HUDEP-2 (cell line): ENCODE results near the gene CD79A.

Source experiments
- DNase-seq, 76 experiments: peaks; one replicate each; lab custom pipeline; 2025; ENCODE audit not compliant: unreplicated experiment in 76 of 76; lab: John Stamatoyannopoulos, UW

Gene CD79A

DNA sequence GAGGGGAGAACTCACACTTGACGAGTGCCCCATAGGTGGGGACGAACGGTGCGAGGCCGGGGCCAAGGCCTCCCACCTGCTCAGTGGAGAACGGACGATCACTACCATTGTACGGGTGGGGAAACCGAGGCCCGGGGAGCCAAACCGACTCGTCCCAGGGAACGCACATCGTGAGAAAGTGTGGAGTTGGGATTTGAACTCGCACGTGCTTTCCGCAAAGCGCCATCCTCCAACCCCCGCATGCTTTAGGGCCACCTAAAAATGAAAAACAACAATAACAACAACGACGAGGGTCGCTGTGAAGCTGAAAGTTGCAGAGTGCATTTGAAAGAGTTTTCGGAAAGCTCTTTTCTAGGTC is 6.4 kb downstream of the CD79A start:
- DNase-seq: no peak

DNA sequence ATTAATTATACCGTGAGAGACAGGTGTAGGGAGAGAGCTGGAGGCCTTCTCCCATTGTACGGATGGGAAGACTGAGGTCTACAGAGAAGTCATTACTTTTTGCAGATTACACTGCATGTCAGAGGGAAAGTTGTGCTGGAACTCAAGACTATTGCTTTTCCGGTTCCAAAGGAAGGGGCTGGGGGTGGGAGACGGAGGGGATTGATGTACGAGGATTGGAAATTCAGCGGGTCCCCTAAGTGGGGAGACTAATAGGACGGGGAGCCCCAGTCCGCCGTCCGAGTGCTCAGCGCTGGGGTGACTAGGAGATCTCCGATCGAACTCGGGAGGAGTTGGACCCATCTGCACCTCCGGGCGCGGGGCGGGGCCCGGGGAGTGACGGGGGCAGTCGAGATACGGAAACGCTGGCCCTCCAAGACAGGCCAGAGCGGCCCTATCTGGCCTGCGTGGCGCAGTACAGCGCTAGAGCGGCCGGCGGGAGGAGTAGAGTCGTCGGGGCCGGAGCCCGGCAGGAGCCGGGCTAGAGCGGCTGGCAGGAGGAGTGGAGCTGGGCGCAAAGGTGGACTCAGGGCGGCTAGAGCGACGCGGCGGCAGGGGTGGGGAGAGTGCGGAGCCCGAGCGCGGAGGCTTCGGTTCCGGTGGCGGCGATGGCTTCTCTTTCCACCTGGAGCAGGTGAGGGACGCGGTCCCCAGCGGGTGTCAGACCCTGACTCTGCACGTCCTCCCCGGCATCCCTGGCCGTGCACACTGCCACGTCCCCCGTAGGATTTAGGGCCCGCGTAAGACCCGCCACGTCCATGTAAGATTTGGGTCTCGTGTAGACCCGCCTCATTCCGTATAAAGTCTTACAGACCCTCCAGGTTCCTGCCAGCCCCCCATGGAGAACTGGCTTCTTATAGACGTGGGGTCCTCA is 7.0 kb downstream of the CD79A start:
- peak in 75 of 76 experiments; percentile 67 to 99 (median 98) for DNase-seq

DNA sequence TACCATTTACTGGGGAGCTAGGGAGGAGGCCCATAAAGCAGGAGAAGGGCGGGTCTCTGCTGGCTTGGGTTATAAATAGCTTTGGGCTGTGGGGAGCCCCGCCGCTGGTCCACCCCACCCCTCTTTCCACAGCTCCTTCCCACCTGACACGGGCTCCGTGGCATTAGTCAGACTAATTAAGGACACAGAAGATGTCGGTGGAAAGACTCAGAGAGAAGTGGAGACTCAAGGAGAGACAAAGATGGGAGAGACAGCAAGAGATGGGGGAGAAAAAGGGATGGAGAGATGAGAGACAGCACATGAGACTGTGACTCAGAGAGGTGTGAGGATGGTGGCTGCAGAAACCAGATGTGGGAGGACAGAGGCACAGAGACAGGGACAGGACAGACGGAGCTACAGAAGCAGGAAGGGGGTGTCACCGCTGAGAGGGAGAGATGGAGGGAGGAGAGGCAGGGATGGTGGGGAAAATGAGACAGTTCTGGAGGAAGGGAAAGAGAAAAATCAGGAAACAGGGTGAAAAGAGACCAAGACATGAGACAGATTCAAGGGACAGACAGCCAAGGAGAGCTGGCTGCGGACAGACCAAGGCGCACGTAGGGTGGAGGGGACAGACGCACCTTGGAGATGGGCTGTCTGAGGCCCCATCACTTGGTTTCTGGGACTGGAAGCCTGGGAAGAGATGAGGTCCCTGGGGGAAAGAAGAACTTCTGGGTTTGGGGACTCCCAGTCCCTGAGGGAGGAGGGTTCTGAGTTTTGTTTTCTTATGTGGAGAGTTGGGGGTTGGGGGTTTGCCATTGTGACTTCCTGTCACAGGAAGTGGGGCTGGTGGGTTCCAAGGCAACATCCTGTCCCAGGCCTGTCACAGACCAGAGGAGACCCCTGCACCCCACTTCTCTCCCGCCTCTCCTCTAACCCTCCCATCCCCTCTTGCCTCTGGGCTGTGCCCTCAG is 10.0 kb downstream of the CD79A start:
- no peak for DNase-seq

DNA sequence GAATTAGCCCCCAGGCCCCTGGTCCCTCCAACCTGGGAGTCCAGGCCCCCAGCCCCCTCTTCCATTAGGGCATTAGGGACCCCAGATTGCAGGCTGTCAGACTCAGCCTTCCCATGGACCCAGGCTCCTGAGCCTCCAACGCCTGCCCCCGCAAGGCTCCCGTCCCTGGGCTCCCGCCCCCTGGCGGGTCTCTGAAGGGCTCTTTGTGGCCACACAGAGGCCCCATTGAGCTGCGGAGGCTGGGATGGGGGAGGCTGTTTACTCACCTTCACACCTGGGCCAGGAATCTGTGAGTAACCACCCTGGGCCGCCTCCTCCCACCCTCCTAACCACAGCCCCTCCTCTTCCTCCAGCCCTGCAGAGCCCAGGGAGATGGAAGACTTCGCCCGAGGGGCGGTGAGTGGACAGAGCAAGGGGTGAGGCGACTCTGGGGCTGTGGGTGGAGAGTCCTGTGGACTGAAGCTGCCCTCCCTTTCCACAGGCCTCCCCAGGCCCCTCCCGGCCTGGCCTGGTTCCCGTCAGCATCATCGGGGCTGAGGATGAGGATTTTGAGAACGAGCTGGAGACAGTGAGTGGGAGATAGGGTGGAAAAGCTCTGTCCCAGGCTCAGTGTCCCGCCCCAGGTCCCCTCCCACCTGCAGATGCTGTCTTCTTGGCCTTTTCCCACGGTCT is 10.8 kb downstream of the CD79A start:
- no peak for DNase-seq

DNA sequence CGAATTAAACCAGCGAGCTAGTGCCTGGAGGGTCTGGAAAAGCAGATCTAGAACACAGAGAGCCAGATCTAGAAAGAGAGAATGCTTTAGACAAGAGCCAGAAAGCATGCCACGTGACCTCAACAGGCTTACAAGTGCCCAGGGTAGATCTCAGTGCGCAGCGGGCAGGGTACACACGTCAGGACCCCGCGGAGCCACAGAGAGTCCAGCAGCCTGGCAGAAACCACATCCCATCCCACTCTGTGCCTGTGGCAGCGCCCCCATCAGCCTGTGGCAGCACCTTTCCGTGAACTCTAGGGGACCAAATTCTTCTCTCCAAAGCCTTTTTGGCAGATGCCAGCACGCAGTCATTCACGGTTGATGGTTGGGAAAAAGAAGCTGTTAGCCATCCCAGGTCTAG is 11.8 kb downstream of the CD79A start:
- no peak for DNase-seq

DNA sequence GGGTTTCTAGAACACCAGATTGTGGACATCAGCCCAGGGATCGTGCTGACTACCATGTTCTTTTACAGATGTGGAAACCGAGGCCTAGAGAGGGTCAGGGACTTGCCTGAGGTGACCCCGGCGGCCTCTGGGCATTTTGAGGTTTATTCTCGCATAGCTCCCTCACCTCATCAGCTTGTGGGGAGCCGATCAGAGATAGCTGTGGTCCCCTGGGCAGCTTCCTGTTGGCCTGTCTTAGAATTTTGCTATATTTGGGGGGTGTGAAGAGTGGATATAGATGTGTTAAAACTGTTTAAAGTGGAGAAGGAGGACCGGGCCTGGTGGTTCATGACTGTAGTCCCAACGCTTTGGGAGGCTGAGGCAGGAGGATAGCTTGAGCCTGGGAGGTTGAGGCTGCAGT is 12.8 kb downstream of the CD79A start:
- DNase-seq: no peak

DNA sequence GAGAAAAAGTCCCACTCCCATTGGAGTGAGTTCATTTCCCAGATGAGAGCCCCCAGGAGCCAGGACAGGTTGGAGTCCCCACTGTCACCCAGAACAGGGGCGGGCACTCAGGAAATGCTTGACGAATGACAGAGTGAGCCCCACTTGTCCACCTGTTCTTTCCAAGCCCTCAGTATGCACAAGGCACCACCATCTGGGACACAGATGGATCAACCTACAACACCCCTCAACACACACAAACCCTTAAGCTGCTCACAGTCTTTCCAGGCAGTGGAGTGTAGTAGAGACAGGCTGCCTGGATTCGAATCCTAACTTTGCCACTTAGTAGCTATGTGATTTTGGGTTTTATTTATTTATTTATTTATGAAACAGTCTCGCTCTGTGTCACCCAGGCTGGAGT is 13.9 kb downstream of the CD79A start:
- no peak for DNase-seq

DNA sequence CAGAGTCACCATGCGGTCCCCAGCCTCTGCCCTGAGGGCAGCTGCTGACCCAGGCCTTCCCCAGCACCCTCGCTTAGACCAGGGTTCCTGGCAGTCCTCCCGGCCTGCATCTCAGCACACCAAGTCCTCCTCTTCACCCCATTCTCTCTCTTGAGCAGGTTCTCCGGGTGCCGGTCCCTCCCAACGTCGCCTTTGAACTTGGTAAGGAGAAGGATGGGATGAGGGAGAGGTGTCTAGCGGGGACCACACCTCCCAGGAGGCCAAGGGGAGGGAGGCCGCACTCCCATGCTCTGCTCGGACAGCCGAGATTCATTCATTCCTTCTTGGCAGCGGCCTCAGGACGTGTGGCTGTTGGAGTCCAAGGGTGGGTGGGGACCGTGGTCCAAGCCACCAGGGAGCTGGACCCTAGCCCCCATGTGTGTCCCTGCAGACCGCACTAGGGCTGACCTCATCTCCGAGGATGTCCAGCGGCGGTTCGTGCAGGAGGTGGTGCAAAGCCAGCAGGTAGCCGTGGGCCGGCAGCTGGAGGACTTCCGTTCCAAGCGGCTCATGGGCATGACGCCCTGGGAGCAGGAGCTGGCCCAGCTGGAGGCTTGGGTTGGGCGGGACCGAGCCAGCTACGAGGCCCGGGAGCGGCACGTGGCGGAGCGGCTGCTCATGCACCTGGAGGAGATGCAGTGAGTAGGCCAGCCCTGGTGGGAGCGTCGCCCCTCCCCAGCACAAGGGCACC is 15.3 kb downstream of the CD79A start:
- no peak for DNase-seq

DNA sequence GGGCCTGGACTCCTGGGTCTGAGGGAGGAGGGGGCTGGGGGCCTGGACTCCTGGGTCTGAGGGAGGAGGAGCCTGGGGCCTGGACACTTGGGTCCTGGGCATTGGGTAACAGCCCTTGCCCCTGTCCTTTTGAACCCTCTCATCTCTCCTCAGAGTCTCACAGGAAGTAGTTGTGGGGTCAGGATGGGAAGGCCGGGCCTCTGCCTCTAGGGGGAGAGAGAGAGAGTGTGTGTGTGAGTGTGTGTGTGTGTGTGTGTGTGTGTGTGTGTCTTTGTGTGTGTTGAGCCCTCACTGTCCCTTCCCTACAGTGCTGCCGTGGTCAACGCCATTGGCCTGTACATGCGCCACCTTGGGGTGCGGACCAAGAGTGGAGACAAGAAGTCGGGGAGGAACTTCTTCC is 16.8 kb downstream of the CD79A start:
- peak in 5 of 76 experiments; percentile 10 to 54 (median 33) for DNase-seq

DNA sequence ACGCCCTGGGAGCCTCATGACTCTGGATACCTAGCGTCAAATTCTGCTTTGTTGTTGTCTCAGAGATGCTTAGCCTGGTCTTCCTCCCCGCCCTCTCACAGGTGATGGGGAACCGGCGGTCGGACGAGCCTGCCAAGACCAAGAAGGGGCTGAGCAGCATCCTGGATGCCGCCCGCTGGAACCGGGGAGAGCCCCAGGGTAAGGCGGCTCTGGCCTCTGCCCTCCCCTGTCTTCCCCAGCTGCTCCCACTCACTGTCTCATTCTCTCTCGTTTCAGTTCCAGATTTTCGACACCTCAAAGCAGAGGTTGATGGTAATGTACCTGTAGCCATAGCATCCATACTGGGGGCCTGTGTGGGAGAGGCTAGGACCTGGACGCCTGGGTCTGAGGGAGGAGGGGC is 17.3 kb downstream of the CD79A start:
- no peak for DNase-seq

DNA sequence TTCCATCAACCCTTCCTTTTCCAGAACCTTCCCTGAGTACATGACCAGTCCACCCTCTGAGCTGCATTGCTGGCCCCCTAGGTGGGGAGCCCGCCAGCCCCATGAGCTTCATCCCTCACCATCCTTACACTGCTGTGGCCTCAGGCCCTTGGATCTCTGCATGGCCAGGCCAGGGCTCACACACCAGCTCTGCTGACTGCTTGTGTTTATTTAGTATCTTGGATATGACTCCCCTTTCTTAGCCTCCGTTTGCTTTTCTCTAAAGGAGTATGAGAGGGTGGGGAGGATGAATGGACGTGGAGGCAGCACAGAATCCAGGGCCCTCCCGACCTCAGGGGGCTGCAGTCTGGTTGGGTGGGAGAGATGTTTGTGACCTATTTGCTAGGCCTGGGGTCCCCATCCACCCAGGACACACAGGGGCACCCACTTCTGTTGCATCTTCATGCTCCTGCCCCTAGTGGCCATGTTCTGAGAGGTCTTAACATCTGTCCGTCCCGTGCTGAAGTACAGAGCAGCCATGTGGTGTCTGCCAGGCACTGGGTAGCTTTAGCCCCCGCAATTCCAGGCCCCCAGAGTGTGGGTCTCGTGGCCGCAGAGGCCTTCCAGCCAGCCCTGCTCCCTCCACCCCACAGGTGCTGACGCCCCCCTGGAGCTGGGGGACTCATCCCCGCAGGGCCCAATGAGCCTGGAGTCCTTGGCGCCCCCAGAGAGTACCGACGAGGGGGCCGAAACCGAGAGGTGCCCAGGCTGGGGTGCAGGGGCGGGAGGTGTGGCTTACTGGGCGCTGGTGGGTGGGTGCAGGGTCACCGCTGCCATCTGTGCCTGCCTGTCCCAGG is 18.9 kb downstream of the CD79A start:
- DNase-seq: no peak

DNA sequence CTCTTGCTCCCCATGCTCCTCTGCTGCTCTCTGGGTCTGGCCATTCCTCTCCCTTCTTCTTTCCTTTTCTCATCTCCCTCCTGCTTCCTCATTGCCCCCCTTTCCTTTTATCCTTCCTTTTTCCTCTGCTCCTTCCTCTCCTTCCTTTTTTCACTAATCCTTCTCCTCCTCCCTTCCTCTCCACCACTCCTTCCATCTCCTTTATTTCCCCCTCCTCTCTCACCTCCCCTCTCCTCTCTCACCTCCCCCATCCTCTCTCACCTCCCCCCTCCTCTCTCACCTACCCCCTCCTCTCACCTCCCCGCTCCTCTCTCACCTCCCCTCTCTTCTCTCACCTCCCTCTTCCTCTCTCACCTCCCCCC is 19.5 kb downstream of the CD79A start:
- no peak for DNase-seq

DNA sequence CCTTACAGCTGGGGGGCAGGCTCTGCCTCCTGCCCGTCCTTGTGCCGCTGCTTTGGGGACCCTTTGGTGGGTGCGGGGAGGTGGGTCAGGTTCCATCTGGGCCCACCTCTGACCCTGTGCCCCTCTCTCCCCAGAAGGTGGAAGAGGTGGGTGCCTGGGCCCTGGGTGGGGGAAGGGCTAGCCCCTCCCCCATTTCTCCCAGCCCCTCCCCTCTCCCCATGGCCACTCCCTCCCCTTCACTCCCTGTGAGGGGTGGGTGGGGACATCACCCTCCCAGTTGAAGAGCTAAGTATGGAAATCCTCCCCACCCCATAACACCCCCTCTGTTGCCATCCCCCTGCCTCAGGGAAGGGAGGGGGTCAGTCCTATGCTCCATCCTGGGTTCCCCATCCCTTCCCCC is 20.1 kb downstream of the CD79A start:
- no peak for DNase-seq

DNA sequence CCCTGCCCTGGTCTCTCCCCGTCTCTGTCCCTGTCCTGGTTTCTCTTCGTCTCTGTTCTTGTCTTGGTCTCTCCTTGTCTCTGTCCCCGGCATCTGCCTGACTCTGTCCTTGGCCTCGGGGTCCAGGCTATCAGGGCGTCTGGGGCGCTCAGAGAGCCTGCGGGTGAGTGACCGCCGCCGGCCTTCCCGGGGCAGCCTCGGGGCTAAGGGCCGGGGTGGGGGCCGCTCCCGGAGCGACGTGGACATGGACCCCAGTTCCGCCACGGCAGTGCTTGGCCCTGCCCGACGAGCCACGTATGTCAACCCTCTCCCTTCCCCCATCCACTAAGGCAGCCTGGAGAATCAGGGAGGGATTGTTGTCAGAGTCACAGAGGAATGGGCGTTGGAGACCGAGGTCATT is 20.7 kb downstream of the CD79A start:
- DNase-seq: no peak

DNA sequence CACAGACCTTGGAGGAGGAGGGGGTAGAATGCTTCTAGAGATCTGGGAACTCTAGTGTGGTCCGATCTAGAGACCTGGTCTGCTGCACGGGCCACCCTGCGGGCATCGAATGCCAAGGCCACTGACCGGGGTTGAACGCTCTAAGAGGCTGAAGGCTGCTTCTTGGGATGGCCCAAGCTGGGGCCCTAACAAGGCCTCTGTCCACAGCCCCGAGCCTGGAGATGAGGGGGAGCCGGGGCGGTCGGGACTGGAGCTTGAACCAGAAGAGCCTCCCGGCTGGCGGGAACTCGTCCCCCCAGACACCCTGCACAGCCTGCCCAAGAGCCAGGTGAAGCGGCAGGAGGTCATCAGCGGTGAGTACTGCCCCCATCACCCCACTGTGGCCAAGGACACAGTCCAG is 21.2 kb downstream of the CD79A start:
- DNase-seq: no peak

DNA sequence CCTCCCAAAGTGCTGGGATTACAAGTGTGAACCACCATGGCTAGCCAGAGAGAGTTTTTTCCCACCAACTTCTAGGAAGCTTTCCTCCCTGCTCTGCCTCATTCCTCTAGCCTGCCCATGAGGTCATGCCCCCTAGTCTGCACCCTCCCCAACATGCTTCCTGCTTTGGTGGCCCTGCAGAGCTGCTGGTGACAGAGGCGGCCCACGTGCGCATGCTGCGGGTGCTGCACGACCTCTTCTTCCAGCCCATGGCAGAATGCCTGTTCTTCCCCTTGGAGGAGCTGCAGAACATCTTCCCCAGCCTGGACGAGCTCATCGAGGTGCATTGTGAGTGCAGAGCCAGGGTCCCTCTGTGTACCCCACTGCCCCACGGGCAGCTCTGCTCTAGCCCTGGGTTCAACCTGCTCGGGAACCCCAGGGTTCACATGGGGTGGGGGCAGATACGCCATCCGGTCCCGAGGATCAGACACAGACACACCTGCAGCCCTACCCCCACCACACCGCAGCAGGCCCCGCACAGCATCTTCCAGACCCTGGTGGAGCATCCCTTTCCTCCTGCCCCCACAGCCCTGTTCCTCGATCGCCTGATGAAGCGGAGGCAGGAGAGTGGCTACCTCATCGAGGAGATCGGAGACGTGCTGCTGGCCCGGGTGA is 24.8 kb downstream of the CD79A start:
- no peak for DNase-seq

DNA sequence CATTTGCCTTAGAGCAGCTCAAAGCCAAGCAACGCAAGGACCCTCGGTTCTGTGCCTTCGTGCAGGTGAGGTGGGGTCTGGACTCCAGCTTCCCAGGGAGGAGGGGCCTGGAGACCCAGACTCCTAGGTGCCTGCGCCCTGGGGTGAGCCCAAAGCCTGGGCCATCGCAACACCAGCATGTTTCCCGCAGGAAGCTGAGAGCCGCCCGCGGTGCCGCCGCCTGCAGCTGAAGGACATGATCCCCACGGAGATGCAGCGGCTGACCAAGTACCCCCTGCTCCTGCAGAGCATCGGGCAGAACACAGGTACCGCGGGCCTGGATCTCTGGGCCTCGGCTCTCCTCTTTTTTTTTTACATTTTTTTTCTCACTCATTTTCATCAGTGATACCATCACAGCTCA is 25.5 kb downstream of the CD79A start:
- DNase-seq: no peak

DNA sequence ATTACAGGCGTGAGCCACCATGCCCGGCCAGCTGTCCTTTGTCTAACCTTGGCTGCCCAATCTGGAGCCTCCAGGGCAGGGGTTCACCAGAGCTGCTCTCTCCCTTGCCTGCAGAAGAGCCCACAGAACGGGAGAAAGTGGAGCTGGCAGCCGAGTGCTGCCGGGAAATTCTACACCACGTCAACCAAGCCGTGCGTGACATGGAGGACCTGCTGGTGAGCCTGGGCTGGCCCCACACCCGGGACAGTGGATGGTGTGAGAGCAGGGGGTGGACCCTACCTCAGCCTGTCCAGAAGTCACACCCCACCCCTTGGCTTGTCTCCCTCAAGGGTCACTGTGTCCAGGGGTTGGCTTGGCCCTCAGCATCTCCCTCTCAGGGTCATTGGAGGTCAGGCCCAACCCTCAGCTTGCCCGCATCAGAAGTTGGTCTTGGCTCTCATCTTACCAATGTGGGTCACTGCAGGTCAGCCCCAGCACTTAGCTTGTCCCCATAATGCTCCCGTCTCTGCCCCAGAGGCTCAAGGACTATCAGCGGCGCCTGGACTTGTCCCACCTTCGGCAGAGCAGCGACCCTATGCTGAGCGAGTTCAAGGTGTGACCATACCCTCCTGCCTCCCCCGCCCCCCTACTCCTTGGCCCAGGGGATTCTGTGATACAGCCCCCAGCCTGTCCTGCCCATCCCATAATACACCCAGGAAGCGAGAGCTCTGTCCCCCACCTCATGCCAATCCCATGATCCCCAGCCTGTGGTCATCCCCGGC is 26.3 kb downstream of the CD79A start:
- no peak for DNase-seq
